ENCODE data around the gene TTN.

TTN gene

DNA sequence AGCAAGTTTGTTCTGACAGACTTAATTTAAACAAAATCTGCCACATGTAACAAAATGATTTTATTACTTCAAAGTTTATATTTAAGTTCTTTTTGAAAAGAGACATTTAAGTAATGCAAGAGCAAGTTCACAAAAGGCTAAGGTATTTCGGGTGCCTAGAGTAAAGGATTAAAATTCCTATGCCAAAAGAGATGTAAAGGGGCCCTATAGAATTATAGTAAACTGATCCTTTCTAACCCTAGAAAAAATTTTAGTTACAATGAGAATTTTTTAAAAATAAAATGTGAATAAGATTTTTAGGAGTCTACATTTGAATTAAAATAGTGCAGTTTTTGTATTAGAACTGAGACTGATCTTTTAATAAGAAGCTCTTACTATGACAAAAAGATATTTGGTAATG is 179.8 kb downstream of the TTN start:
- in situ Hi-C loops (cut with MboI; ENCODE audit: low sequenced_read_pairs, unreplicated experiment), result no loop called here
- DNase-seq (ENCODE audit: low spot score), result no peak
- TF ChIP-seq, protein P1, sequence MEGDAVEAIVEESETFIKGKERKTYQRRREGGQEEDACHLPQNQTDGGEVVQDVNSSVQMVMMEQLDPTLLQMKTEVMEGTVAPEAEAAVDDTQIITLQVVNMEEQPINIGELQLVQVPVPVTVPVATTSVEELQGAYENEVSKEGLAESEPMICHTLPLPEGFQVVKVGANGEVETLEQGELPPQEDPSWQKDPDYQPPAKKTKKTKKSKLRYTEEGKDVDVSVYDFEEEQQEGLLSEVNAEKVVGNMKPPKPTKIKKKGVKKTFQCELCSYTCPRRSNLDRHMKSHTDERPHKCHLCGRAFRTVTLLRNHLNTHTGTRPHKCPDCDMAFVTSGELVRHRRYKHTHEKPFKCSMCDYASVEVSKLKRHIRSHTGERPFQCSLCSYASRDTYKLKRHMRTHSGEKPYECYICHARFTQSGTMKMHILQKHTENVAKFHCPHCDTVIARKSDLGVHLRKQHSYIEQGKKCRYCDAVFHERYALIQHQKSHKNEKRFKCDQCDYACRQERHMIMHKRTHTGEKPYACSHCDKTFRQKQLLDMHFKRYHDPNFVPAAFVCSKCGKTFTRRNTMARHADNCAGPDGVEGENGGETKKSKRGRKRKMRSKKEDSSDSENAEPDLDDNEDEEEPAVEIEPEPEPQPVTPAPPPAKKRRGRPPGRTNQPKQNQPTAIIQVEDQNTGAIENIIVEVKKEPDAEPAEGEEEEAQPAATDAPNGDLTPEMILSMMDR (IDR thresholded peaks at IDR 0.05; ENCODE audit: borderline replicate concordance, control extremely low read depth, extremely low read depth, insufficient read depth, missing control alignments), result no peak

DNA sequence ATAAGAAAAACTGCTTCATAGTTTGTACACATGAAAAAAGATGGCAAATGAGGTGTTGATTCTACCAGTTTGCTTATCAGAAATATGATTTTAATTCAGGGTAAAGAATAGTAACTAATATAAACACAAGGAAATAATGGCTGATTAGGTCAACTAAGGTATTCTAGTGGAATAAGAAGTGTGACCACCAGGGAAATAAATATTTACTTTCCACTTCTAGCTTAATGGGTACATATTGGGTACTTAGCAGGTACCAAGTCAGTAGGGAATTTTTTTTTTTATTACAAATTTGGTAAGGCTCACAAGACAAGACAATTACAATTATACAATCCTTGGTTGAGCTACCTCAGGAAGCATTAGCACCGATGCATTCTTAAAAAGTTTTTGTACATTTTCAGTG is 191.3 kb downstream of the TTN start:
- DNase-seq (ENCODE audit: low spot score), result no peak
- TF ChIP-seq, protein P1 (IDR thresholded peaks at IDR 0.05; ENCODE audit: borderline replicate concordance, control extremely low read depth, extremely low read depth, insufficient read depth, missing control alignments), result no peak
- in situ Hi-C loops (cut with MboI; ENCODE audit: low sequenced_read_pairs, unreplicated experiment), result no loop called here

DNA sequence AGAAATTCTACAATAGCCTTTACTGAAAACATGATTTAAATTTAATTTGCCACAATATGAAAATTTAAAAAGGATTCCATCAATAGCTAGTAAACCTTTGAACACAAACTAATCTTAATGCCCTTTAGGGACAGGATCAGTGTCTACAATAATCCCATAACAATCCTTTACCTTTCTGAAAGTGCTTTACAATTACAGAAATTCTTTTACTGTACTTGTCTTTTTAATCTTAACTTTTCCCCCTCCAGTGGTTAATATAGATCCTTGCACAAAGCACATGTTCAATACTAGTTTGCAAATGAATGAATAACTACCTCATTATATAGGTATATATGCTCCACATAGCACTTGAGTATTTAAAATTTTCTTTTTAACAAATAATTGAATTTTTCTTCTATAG is 204.3 kb downstream of the TTN start:
- TF ChIP-seq, protein P1 (IDR thresholded peaks at IDR 0.05; ENCODE audit: borderline replicate concordance, control extremely low read depth, extremely low read depth, insufficient read depth, missing control alignments), result no peak
- in situ Hi-C loops (cut with MboI; ENCODE audit: low sequenced_read_pairs, unreplicated experiment), result no loop called here

DNA sequence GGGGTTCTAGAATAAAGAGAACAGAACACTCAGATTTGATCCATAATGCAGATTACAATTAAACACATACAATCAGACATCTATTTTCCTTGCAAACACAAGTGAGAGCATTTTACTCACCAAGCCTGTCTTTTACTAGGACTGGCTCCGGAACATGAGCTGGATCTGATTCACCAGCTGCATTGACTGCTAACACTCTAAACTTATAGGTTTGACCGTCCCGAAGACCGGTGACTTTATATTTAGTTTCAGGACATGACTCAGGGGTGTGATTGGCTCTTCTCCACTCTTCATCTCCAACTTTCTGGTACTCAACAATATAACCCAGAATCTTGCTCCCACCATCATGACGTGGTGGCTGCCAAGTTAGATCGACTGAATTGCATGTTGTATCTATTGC is 214.6 kb downstream of the TTN start:
- no peak for DNase-seq (ENCODE audit: low spot score)
- TF ChIP-seq, protein P1 (IDR thresholded peaks at IDR 0.05; ENCODE audit: borderline replicate concordance, control extremely low read depth, extremely low read depth, insufficient read depth, missing control alignments), result no peak
- in situ Hi-C loops (cut with MboI; ENCODE audit: low sequenced_read_pairs, unreplicated experiment), result no loop called here

More for the DNA sequence above, 204.3 kb downstream of the TTN start:
- no peak for DNase-seq (ENCODE audit: low spot score)

DNA sequence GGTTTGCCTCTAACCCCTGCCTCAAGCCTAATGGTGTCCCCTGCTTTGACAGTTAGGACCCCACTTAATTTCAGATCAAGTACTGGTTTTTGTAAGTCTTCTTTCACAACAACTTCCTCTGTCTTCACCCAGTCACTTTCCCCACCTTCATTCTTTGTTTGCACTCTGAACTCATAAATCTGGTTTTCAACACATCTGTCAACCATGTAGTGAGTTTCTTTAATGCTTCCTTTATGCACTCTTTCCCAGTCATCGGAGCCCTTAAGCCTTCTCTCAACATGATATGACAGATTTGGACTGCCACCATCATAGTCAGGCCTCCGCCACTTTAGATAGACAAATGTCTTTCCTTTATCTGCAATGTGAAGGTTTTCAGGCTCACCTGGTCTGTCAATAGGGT is 217.9 kb downstream of the TTN start:
- no peak for DNase-seq (ENCODE audit: low spot score)
- TF ChIP-seq, protein P1 (IDR thresholded peaks at IDR 0.05; ENCODE audit: borderline replicate concordance, control extremely low read depth, extremely low read depth, insufficient read depth, missing control alignments), result no peak
- in situ Hi-C loops (cut with MboI; ENCODE audit: low sequenced_read_pairs, unreplicated experiment), result no loop called here

DNA sequence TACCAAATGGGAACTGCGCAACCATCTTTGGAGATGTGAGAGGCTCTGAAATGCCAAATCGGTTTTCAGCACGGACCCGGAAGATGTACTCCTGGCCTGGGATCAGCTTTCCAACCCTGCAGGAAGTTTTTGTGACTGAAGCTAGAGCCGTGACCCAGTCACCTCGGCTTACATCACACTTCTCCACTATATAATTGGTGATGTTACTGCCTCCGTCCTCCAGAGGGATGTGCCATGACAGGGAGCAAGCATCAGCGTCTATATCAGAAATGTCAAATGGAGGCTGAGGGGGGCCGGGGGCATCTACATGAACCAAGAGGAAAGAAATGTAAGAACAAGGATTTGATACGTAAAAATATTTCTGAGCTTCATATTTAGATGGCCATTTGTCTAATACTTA is 222.6 kb downstream of the TTN start:
- TF ChIP-seq, protein P1 (IDR thresholded peaks at IDR 0.05; ENCODE audit: borderline replicate concordance, control extremely low read depth, extremely low read depth, insufficient read depth, missing control alignments), result no peak
- no peak for DNase-seq (ENCODE audit: low spot score)
- in situ Hi-C loops (cut with MboI; ENCODE audit: low sequenced_read_pairs, unreplicated experiment), result no loop called here

DNA sequence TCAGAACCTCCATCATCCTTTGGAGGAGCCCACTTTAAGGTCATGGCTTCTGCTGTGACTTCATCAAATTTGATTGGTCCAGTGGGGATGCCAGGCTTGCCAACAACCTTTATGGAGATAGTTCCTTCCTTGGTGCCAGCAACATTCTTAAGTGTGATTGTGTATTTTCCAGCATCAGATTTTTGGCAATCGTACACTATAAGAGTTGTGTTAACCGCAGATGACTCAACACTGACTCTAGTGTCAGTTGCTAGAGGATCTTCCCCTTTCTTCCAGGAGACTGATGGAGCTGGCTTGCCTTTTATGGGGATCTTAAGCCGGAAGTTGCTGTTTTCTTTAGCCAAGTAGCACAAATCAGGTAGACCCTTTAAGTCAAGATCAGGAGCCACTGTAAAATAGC is 228.2 kb downstream of the TTN start:
- no peak for DNase-seq (ENCODE audit: low spot score)
- in situ Hi-C loops (cut with MboI; ENCODE audit: low sequenced_read_pairs, unreplicated experiment), result no loop called here

More for the DNA sequence above, 228.2 kb downstream of the TTN start:
- TF ChIP-seq, protein P1 (IDR thresholded peaks at IDR 0.05; ENCODE audit: borderline replicate concordance, control extremely low read depth, extremely low read depth, insufficient read depth, missing control alignments), result no peak
